HepG2 (cell line): ENCODE measurements around the gene C11orf16. TPM values are rescaled to one million over a fixed set of nuclear protein-coding genes. Genes with fewer than 3 reads are reported as not detected.

ENCODE experiments used
- ATRX ChIP-seq: sonication (generic); formaldehyde crosslinking; IDR thresholded peaks from 2 replicates; pipeline ENCODE4 v1.4.0; 2020; ENCODE audit warnings: missing genetic modification reagents, borderline replicate concordance
- CTCF ChIP-seq: sonication (generic); formaldehyde crosslinking; IDR thresholded peaks from 2 replicates; pipeline ENCODE4 v1.5.0; 2020; ENCODE audit warnings: mild to moderate bottlenecking, missing genetic modification reagents, moderate library complexity
- EEA1 ChIP-seq: sonication (generic); formaldehyde crosslinking; IDR thresholded peaks from 2 replicates; pipeline ENCODE4 v1.5.1; 2020; ENCODE audit warnings: mild to moderate bottlenecking, missing genetic modification reagents, borderline replicate concordance
- GMEB1 ChIP-seq: sonication (generic); formaldehyde crosslinking; IDR thresholded peaks from 2 replicates; pipeline ENCODE4 v1.5.1; 2020; ENCODE audit warnings: missing genetic modification reagents, mild to moderate bottlenecking, borderline replicate concordance
- HDAC2 ChIP-seq: sonication (generic); formaldehyde crosslinking; IDR thresholded peaks from 2 replicates; pipeline ENCODE4 v1.4.0; 2020; ENCODE audit warnings: missing genetic modification reagents
- HOXA5 ChIP-seq: sonication (generic); formaldehyde crosslinking; IDR thresholded peaks from 2 replicates; pipeline ENCODE4 v1.4.0; 2020; ENCODE audit warnings: missing genetic modification reagents
- MED1 ChIP-seq: sonication (generic); formaldehyde crosslinking; IDR thresholded peaks from 2 replicates; pipeline ENCODE4 v1.4.0; 2020; ENCODE audit warnings: missing genetic modification reagents
- MED13 ChIP-seq: sonication (generic); formaldehyde crosslinking; IDR thresholded peaks from 2 replicates; pipeline ENCODE4 v1.5.0; 2020; ENCODE audit warnings: missing genetic modification reagents
- MXD3 ChIP-seq: IDR thresholded peaks from 2 replicates; pipeline ENCODE4 v1.6.1; 2016; ENCODE audit warnings: mild to moderate bottlenecking, missing biosample characterization, missing genetic modification reagents
- NAIF1 ChIP-seq: sonication (generic); formaldehyde crosslinking; IDR thresholded peaks from 2 replicates; pipeline ENCODE4 v1.5.0; 2020; ENCODE audit warnings: mild to moderate bottlenecking, missing genetic modification reagents, borderline replicate concordance
- TBX2 ChIP-seq: sonication (generic); formaldehyde crosslinking; IDR thresholded peaks from 2 replicates; pipeline ENCODE4 v1.5.0; 2020; ENCODE audit warnings: missing genetic modification reagents, mild to moderate bottlenecking, borderline replicate concordance
- ZC3H4 ChIP-seq: sonication (generic); formaldehyde crosslinking; IDR thresholded peaks from 2 replicates; pipeline ENCODE4 v1.4.0; 2020; ENCODE audit warnings: missing genetic modification reagents, borderline replicate concordance
- ZHX2 ChIP-seq, 2 experiments: sonication (generic) in 1 of 2; formaldehyde crosslinking in 1 of 2; IDR thresholded peaks; 2 replicates each; pipeline versions ENCODE4 v1.6.1 to v1.9.0; 2014 to 2022; ENCODE audit warnings: antibody characterized with exemption in 1 of 2, borderline replicate concordance in 1 of 2, inconsistent platforms in 1 of 2, low read depth in 1 of 2, missing genetic modification reagents in 1 of 2
- ZNF224 ChIP-seq: sonication (generic); formaldehyde crosslinking; IDR thresholded peaks from 2 replicates; pipeline ENCODE4 v1.5.0; 2020; ENCODE audit warnings: mild to moderate bottlenecking, missing genetic modification reagents
- ZNF503 ChIP-seq: sonication (generic); formaldehyde crosslinking; IDR thresholded peaks from 2 replicates; pipeline ENCODE4 v1.4.0; 2020; ENCODE audit warnings: missing genetic modification reagents
- ZNF788 ChIP-seq: sonication (generic); formaldehyde crosslinking; IDR thresholded peaks from 2 replicates; pipeline ENCODE4 v1.5.0; 2020; ENCODE audit warnings: mild to moderate bottlenecking, missing genetic modification reagents, borderline replicate concordance
- polyA plus RNA-seq, 8 experiments: library from polyadenylated mRNA; depleted of rRNA in 3 of 8; stranded (reverse) in 7 of 8; unstranded in 1 of 8; fragments of >200 nt; fragmentation: Illumina TruSeq in 4 of 8; extraction: Trizol in 4 of 8; gene quantifications; 2 replicates each; pipeline versions ENCODE4 v1.2.1 to v1.2.3, GENCODE V29; 2011 to 2016; ENCODE audit warnings: low read depth in 4 of 8, missing spikeins in 1 of 8, mixed read lengths in 1 of 8; ENCODE audit not compliant: insufficient read depth in 1 of 8
- total RNA-seq, 5 experiments: library from RNA; depleted of rRNA; stranded (reverse); fragments of >200 nt; fragmentation: Illumina TruSeq; extraction: Trizol; gene quantifications; 2 replicates each; pipeline ENCODE4 v1.2.3, GENCODE V29; 2016; ENCODE audit warnings: low read depth in 1 of 5

Gene C11orf16
- total and polyA plus RNA-seq, 2 of the 13 experiments (the other 11 are each of a cell fraction or from before 2014, with no cell fraction given): not detected

GRCh38 chr11:8911029-8911823 is 21.5 kb downstream of the C11orf16 start, which contains the start of gene AKIP1 (continued):
- TF ChIP-seq ZHX2 (IDR thresholded peaks at IDR 0.05; ENCODE audit: low read depth) (0 out of 2 replicates have a peak, but pooled peaks have one; percentile 18), ZHX2 (CRISPR knock-in tag; IDR thresholded peaks at IDR 0.05; ENCODE audit: borderline replicate concordance) (no peak), HOXA5 (CRISPR knock-in tag) (no peak), ZNF224 (CRISPR knock-in tag) (no peak), ZNF788 (CRISPR knock-in tag) (peak; percentile 68; the same call in 1 of the 2 replicates), MED13 (CRISPR knock-in tag) (no peak), NAIF1 (CRISPR knock-in tag) (peak; percentile 88; the same call in 1 of the 2 replicates), HDAC2 (CRISPR knock-in tag) (peak; percentile 23; the same call in 1 of the 2 replicates), GMEB1 (no peak; the same call in 1 of the 2 replicates), TBX2 (CRISPR knock-in tag) (peak; percentile 42; the same call in 1 of the 2 replicates), CTCF (CRISPR knock-in tag) (peak; percentile 10; the same call in 1 of the 2 replicates), MED1 (CRISPR knock-in tag) (no peak), ATRX (CRISPR knock-in tag) (no peak), ZNF503 (CRISPR knock-in tag) (no peak), EEA1 (CRISPR knock-in tag) (no peak; the same call in 1 of the 2 replicates), MXD3 (peak; percentile 67; the same call in 1 of the 2 replicates), ZC3H4 (CRISPR knock-in tag) (no peak)
